ENCODE data around the gene ITGA11. TPM values are rescaled to one million over a fixed set of nuclear protein-coding genes. Genes with fewer than 3 reads are reported as not detected.

Gene ITGA11
- total and polyA plus RNA-seq, 2 donors (not counting 1 experiment from before 2014, with no cell fraction given) = not detected

DNA sequence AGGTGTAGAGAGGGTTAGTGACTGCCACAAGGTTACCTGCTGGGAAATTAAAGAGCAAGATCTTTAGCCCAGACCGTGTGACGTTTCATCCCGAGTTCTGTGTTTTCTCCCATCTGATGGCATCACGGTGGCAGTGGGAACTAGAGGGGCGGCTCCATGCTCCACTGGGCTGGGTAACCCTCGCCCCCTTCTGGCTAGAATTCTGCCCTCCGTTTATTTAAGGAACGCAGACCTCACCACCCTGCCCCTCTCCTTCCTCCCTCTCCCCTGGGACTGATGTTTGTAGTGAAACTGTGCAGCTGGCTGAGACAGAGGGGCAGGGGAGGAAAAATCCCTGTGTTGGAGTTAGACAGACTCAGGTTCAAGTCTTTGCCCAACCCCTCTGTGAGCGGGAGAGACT is 65.6 kb downstream of the ITGA11 start:
- Histone ChIP-seq H3K27me3 (replicated peaks in 1 of 4; ENCODE audit: control extremely low read depth in 1 of 4, control insufficient read depth in 3 of 4, insufficient read depth in 4 of 4, low read length in 3 of 4) (peaks cover 0 to 10% (median 0%) of the 10 kb centered on the region in 4 experiments), H4K20me1 (ENCODE audit: control insufficient read depth, insufficient read depth, low read length, poor library complexity, severe bottlenecking) (no peaks in the 10 kb centered on the region), H3K4me2 (replicated peaks; ENCODE audit: low read depth, low read length, poor library complexity, severe bottlenecking) (no peak overlapping the region), H2AFZ (ENCODE audit: insufficient read depth, low read depth, low read length, poor library complexity, severe bottlenecking) (no peak overlapping the region), H3K9ac (ENCODE audit: low read length) (no peak overlapping the region), H3K9me3 (ENCODE audit: control extremely low read depth in 1 of 3, control insufficient read depth in 2 of 3, insufficient read depth in 1 of 3, low read length in 2 of 3) (no peaks in the 10 kb centered on the region), H3K4me3 (ENCODE audit: control extremely low read depth in 1 of 5, extremely low read depth in 1 of 5, insufficient read depth in 1 of 5, low read depth in 2 of 5, low read length in 4 of 5) (no peak overlapping the region), H3K36me3 (replicated peaks in 1 of 2; ENCODE audit: control extremely low read depth in 1 of 2, control insufficient read depth in 1 of 2, extremely low read depth in 1 of 2, insufficient read depth in 2 of 2, low read length in 1 of 2) (no peaks in the 10 kb centered on the region), H3K27ac (ENCODE audit: low read length in 2 of 2) (no peak overlapping the region), H3K79me2 (ENCODE audit: control insufficient read depth, insufficient read depth, low read length) (no peaks in the 10 kb centered on the region), H3K4me1 (ENCODE audit: control insufficient read depth in 2 of 2, insufficient read depth in 2 of 2, low read length in 2 of 2) (peaks cover 4 to 7% of the 10 kb centered on the region in 2 donors)
- TF ChIP-seq, protein P1, sequence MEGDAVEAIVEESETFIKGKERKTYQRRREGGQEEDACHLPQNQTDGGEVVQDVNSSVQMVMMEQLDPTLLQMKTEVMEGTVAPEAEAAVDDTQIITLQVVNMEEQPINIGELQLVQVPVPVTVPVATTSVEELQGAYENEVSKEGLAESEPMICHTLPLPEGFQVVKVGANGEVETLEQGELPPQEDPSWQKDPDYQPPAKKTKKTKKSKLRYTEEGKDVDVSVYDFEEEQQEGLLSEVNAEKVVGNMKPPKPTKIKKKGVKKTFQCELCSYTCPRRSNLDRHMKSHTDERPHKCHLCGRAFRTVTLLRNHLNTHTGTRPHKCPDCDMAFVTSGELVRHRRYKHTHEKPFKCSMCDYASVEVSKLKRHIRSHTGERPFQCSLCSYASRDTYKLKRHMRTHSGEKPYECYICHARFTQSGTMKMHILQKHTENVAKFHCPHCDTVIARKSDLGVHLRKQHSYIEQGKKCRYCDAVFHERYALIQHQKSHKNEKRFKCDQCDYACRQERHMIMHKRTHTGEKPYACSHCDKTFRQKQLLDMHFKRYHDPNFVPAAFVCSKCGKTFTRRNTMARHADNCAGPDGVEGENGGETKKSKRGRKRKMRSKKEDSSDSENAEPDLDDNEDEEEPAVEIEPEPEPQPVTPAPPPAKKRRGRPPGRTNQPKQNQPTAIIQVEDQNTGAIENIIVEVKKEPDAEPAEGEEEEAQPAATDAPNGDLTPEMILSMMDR (IDR thresholded peaks at IDR 0.05) = no peak
- TF ChIP-seq EZH2 (IDR thresholded peaks at IDR 0.05; ENCODE audit: borderline replicate concordance, insufficient read depth, low read depth, low read length, poor library complexity, severe bottlenecking) = no peak
- WGBS (ENCODE audit: insufficient coverage) = 18% methylated on average over 6 of the region's 9 CpGs
- no peaks in the 10 kb centered on the region for H3K9me3 Mint-ChIP-seq (ENCODE audit: insufficient read depth)
- H3K4me1 Mint-ChIP-seq = peaks cover 4% of the 10 kb centered on the region
- DNase-seq = no peak
- ATAC-seq (ENCODE audit: low read depth) = no peak
- no peak overlapping the region for H3K4me3 Mint-ChIP-seq
- no peak overlapping the region for H3K27ac Mint-ChIP-seq
- CTCF ChIA-PET = no interaction called here
- peaks cover 25% of the 10 kb centered on the region for H3K27me3 Mint-ChIP-seq
- POLR2A ChIA-PET = no interaction called here
- intact Hi-C loops (cut with micrococcal nuclease) = no loop called here

DNA sequence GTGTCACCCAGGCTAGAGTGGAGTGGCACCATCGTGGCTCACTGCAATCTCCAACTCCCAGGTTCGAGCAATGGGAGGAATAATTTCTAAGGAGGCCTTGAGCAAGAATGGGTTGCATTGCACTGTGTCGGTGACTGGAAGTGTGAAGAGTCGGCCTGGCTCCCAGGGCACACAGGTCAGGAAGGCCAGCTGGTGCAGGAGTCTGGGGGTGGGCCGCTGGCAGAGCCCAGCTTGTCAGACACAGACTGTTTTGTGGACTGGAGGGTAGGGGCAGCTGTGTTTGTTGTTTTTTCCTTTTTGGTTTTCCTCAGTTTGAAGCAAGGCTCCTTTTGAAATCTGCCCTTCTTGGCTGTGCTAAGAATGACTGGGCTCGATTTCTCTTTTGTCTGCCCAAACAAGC is 66.2 kb downstream of the ITGA11 start:
- ATAC-seq (ENCODE audit: low read depth) = no peak

More for the DNA sequence above, 66.2 kb downstream of the ITGA11 start:
- H4K20me1 ChIP-seq (ENCODE audit: control insufficient read depth, insufficient read depth, low read length, poor library complexity, severe bottlenecking) = no peaks in the 10 kb centered on the region
- H3K4me2 ChIP-seq (replicated peaks; ENCODE audit: low read depth, low read length, poor library complexity, severe bottlenecking) = no peak overlapping the region
- peaks cover 4 to 7% of the 10 kb centered on the region in 2 donors for H3K4me1 ChIP-seq (ENCODE audit: control insufficient read depth in 2 of 2, insufficient read depth in 2 of 2, low read length in 2 of 2)
- Mint-ChIP-seq H3K4me1 (peaks cover 4% of the 10 kb centered on the region), H3K27me3 (peaks cover 26% of the 10 kb centered on the region), H3K27ac (no peak overlapping the region), H3K9me3 (ENCODE audit: insufficient read depth) (no peaks in the 10 kb centered on the region), H3K4me3 (no peak overlapping the region)
- H3K36me3 ChIP-seq (replicated peaks in 1 of 2; ENCODE audit: control extremely low read depth in 1 of 2, control insufficient read depth in 1 of 2, extremely low read depth in 1 of 2, insufficient read depth in 2 of 2, low read length in 1 of 2) = no peaks in the 10 kb centered on the region
- H3K79me2 ChIP-seq (ENCODE audit: control insufficient read depth, insufficient read depth, low read length) = no peaks in the 10 kb centered on the region
- H3K9ac ChIP-seq (ENCODE audit: low read length) = no peak overlapping the region
- POLR2A ChIA-PET = no interaction called here
- TF ChIP-seq EZH2 (IDR thresholded peaks at IDR 0.05; ENCODE audit: borderline replicate concordance, insufficient read depth, low read depth, low read length, poor library complexity, severe bottlenecking) = no peak
- TF ChIP-seq, protein P1 (IDR thresholded peaks at IDR 0.05) = no peak
- H3K9me3 ChIP-seq (ENCODE audit: control extremely low read depth in 1 of 3, control insufficient read depth in 2 of 3, insufficient read depth in 1 of 3, low read length in 2 of 3) = no peaks in the 10 kb centered on the region
- DNase-seq = no peak
- H2AFZ ChIP-seq (ENCODE audit: insufficient read depth, low read depth, low read length, poor library complexity, severe bottlenecking) = no peak overlapping the region
- no peak overlapping the region for H3K27ac ChIP-seq (ENCODE audit: low read length in 2 of 2)
- intact Hi-C loops (cut with micrococcal nuclease) = no loop called here
- CTCF ChIA-PET = no interaction called here
- WGBS (ENCODE audit: insufficient coverage) = 39% methylated on average over 6 of the region's 6 CpGs
- peaks cover 0 to 10% (median 0%) of the 10 kb centered on the region in 4 experiments for H3K27me3 ChIP-seq (replicated peaks in 1 of 4; ENCODE audit: control extremely low read depth in 1 of 4, control insufficient read depth in 3 of 4, insufficient read depth in 4 of 4, low read length in 3 of 4)
- H3K4me3 ChIP-seq (ENCODE audit: control extremely low read depth in 1 of 5, extremely low read depth in 1 of 5, insufficient read depth in 1 of 5, low read depth in 2 of 5, low read length in 4 of 5) = no peak overlapping the region
